ENCODE data around the gene PAX1. TPM values are rescaled to one million over a fixed set of nuclear protein-coding genes. Genes with fewer than 3 reads are reported as not detected.

The PAX1 gene
- total RNA-seq, 1 experiment from 2014 or later = not detected

DNA sequence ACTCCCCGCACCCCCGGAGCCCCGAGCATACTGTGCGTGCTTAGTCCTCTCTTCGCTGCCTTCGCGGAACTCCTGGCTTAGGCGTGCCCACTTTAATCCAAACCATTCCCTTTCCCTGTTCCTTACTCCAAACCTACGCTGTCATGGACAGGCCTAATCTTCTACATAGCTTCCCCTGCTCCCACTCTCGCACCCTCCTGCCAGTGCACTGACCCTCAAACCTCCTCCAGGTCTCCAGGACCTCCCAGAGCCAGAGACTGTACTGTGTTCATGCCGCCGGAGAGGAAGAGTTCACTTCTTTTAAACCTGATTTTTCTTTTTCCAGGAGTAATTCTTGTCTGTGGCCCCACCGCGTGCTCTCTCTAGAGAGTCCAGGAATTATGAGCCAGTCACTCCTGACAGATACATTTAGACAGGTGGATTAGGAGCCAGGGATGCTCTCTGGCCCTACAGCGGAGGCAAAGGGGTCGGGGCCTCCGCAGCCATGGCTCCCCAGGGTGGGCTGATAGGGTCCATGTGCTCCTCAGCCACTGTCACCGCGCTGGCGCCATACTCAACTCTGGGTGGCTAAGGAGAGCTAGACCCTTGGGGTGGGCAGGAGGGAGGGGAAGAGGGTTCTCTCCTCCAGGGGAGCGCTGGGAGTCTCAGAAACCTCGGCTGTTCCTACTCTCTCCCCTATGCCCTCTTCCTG is 1.6 kb upstream of the PAX1 start:
- H3K36me3 Mint-ChIP-seq (ENCODE audit: insufficient read depth, unreplicated experiment) = no peaks in the 10 kb centered on the region
- H3K27me3 Mint-ChIP-seq (ENCODE audit: unreplicated experiment) = no peaks in the 10 kb centered on the region
- intact Hi-C loops (cut with micrococcal nuclease; ENCODE audit: unreplicated experiment) = no loop called here
- BruUV-seq (replicated peaks) = no TSS peak
- H3K27ac Mint-ChIP-seq (ENCODE audit: unreplicated experiment) = no peak overlapping the region
- no peak for DNase-seq
- H3K4me1 Mint-ChIP-seq (ENCODE audit: low read depth, unreplicated experiment) = no peaks in the 10 kb centered on the region
- H3K9me3 Mint-ChIP-seq (ENCODE audit: low read depth, unreplicated experiment) = peaks cover 2% of the 10 kb centered on the region
- CTCF ChIA-PET = no interaction called here
- no peak for TF ChIP-seq CTCF (IDR thresholded peaks at IDR 0.05; ENCODE audit: unreplicated experiment)
- H3K4me3 Mint-ChIP-seq (ENCODE audit: low read depth, unreplicated experiment) = no peak overlapping the region

DNA sequence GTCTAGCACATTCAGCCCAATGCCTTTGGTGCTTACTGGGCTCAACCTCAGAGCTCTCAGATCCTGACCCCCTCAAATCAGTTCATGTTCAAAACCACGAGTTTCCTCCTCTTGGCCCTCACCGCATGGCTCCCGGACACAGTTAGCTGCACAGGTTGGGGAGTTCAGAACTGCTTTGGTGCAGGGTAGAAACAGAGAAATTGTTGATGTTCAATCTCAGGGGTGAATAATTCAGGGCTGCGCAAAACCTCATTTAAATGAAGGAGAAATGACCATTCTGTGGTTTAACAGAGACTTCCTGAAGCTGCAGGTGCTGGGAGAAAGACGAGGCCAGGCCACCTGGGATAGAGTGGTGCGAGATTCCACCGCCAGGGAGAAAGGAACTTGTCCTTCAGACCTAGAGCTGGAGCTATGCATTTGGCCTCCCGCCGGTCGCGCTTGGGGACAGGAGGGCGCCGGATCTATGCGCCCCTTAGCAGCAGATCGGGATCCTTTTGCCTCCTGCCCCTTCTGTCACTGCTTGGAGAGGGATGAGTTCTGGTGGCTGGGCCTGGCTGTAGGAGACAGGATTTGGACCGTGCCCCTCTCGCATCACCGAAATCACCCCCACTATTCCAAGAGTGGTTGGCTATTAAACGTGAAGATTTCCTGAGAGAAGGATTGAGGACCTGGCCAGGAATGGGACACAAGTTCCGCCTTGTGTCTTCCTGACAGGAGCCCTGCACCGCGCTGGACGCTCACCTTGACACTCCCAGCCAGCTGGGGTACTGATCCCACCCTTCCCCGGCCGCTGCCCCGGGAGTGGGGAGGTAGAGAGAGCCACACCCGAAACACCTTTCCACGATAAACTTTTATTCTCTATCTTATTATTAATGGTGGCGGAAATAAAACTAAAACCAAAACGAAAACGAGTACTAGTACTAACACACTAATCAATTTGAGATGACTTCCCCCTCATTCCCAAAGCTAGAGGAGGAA is 767 bp upstream of the PAX1 start:
- no peaks in the 10 kb centered on the region for H3K27me3 Mint-ChIP-seq (ENCODE audit: unreplicated experiment)
- no TSS peak for BruUV-seq (replicated peaks)
- no peak overlapping the region for H3K4me3 Mint-ChIP-seq (ENCODE audit: low read depth, unreplicated experiment)
- CTCF ChIA-PET = no interaction called here
- no peaks in the 10 kb centered on the region for H3K4me1 Mint-ChIP-seq (ENCODE audit: low read depth, unreplicated experiment)
- intact Hi-C loops (cut with micrococcal nuclease; ENCODE audit: unreplicated experiment) = no loop called here
- H3K27ac Mint-ChIP-seq (ENCODE audit: unreplicated experiment) = no peak overlapping the region
- peaks cover 2% of the 10 kb centered on the region for H3K9me3 Mint-ChIP-seq (ENCODE audit: low read depth, unreplicated experiment)
- DNase-seq = no peak
- H3K36me3 Mint-ChIP-seq (ENCODE audit: insufficient read depth, unreplicated experiment) = no peaks in the 10 kb centered on the region
- no peak for TF ChIP-seq CTCF (IDR thresholded peaks at IDR 0.05; ENCODE audit: unreplicated experiment)

- no peak overlapping the region for H3K27ac Mint-ChIP-seq (ENCODE audit: unreplicated experiment)
- TF ChIP-seq CTCF (IDR thresholded peaks at IDR 0.05; ENCODE audit: unreplicated experiment) = no peak
- CTCF ChIA-PET = no interaction called here
- no peaks in the 10 kb centered on the region for H3K36me3 Mint-ChIP-seq (ENCODE audit: insufficient read depth, unreplicated experiment)
- intact Hi-C loops (cut with micrococcal nuclease; ENCODE audit: unreplicated experiment) = no loop called here
- H3K4me1 Mint-ChIP-seq (ENCODE audit: low read depth, unreplicated experiment) = no peaks in the 10 kb centered on the region
- H3K9me3 Mint-ChIP-seq (ENCODE audit: low read depth, unreplicated experiment) = peaks cover 2% of the 10 kb centered on the region
- BruUV-seq (replicated peaks) = no TSS peak
- H3K27me3 Mint-ChIP-seq (ENCODE audit: unreplicated experiment) = no peaks in the 10 kb centered on the region
- no peak for DNase-seq
- no peak overlapping the region for H3K4me3 Mint-ChIP-seq (ENCODE audit: low read depth, unreplicated experiment)
These were observed 1.1 kb downstream of the PAX1 start for GRCh38 chr20:21706261-21707195.

DNA sequence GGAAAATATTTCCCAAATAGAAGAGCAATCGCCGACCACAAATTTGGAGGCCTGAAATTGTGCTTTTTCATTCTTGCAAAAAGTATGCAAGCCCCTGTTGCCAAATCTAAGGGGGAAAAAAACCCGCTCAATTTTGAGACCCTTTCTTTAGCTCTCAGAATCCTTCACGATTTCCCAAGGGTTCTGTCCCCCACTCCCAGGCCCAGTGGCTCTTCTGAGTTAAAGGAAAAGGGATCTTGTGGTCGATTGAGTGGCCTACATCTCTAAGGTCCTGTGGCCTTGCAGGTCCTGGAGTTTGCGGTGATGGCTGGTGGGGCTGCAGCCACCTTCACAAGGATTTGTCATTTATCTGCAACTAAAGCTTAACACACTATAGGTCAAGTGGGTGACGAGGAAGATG is 1.8 kb downstream of the PAX1 start:
- no peak overlapping the region for H3K4me3 Mint-ChIP-seq (ENCODE audit: low read depth, unreplicated experiment)
- H3K4me1 Mint-ChIP-seq (ENCODE audit: low read depth, unreplicated experiment) = no peaks in the 10 kb centered on the region
- DNase-seq = no peak
- TF ChIP-seq CTCF (IDR thresholded peaks at IDR 0.05; ENCODE audit: unreplicated experiment) = no peak
- H3K27ac Mint-ChIP-seq (ENCODE audit: unreplicated experiment) = no peak overlapping the region
- intact Hi-C loops (cut with micrococcal nuclease; ENCODE audit: unreplicated experiment) = no loop called here
- H3K27me3 Mint-ChIP-seq (ENCODE audit: unreplicated experiment) = no peaks in the 10 kb centered on the region
- H3K36me3 Mint-ChIP-seq (ENCODE audit: insufficient read depth, unreplicated experiment) = no peaks in the 10 kb centered on the region
- CTCF ChIA-PET = no interaction called here
- BruUV-seq (replicated peaks) = no TSS peak
- H3K9me3 Mint-ChIP-seq (ENCODE audit: low read depth, unreplicated experiment) = no peaks in the 10 kb centered on the region

Data from Calu3 (cell line).